PFSK-1 (cell line): ENCODE data around the gene SSTR1.

ENCODE experiments used
- FOXP2 ChIP-seq: optimal IDR thresholded peaks from 2 replicates; pipeline ENCODE3; 2011; ENCODE audit warnings: borderline replicate concordance, control low read depth, inconsistent platforms; ENCODE audit not compliant: insufficient read depth; ENCODE audit errors: extremely low read length, extremely low read depth
- POLR2AphosphoS5 ChIP-seq: IDR thresholded peaks from 2 replicates; pipeline ENCODE4 v1.6.1; 2012; ENCODE audit warnings: low read depth, mild to moderate bottlenecking, control low read depth, low read length, moderate library complexity
- TAF1 ChIP-seq: IDR thresholded peaks from 2 replicates; pipeline ENCODE4 v1.6.1; 2012; ENCODE audit warnings: low read length, control low read depth, borderline replicate concordance; ENCODE audit not compliant: insufficient read depth

DNA sequence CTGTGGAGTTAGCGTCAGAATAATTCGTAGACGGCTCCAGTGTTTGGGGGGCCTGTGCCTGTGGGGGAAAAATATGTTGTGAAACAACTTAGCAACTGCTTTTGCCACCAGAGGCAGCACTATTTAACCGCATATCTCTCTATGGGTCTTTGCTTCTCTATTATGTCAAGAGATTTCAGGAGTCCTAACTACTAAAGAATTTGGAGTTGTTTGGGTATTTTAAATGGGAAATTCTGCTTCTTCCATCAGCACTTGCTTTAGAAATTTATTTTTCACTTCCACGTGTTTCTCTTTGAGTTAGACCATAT lies 48.8 kb downstream of the SSTR1 start:
- TF ChIP-seq POLR2AphosphoS5 (no peak), FOXP2 (no peak), TAF1 (no peak)
